ENCODE measurements around the gene EGF. TPM values are rescaled to one million over a fixed set of nuclear protein-coding genes. Genes with fewer than 3 reads are reported as not detected.

Gene EGF

GRCh38 chr4:110059556-110060191, 147.0 kb downstream of the EGF start:
- H4K91ac ChIP-seq (ENCODE audit: low read depth, low read length, poor library complexity) = no peak overlapping the region
- no peak overlapping the region for H4K8ac ChIP-seq (ENCODE audit: low read depth, low read length)
- H2BK5ac ChIP-seq (ENCODE audit: low read length) = no peak overlapping the region
- no peak overlapping the region for H2AFZ ChIP-seq (ENCODE audit: low read length)
- H3K9ac ChIP-seq (ENCODE audit: low read depth, low read length, poor library complexity) = no peak overlapping the region
- H2BK15ac ChIP-seq (ENCODE audit: low read length) = no peak overlapping the region
- H3K9me3 ChIP-seq (replicated peaks in 1 of 2; ENCODE audit: control insufficient read depth in 2 of 2, insufficient read depth in 1 of 2, low read depth in 1 of 2, low read length in 2 of 2) = no peaks in the 10 kb centered on the region
- H3K27ac ChIP-seq (replicated peaks; ENCODE audit: low read length) = no peak overlapping the region
- H3K18ac ChIP-seq (ENCODE audit: low read length) = no peak overlapping the region
- DNase-seq (ENCODE audit: low spot score) = no peak
- peaks cover 2% of the 10 kb centered on the region for H3K79me1 ChIP-seq (ENCODE audit: low read depth, low read length)
- H3K4me1 ChIP-seq (ENCODE audit: control insufficient read depth in 2 of 2, insufficient read depth in 1 of 2, low read depth in 1 of 2, low read length in 2 of 2) = peaks cover 0 to 3% of the 10 kb centered on the region in 2 donors
- WGBS, 2 donors (ENCODE audit: extremely low coverage in 2 of 2, insufficient read length in 2 of 2, insufficient replicate concordance in 1 of 2) = no CpG with 5 or more reads among the region's 3 CpGs
- H2BK12ac ChIP-seq (ENCODE audit: low read length) = no peak overlapping the region
- H3K27me3 ChIP-seq (ENCODE audit: control insufficient read depth in 3 of 3, insufficient read depth in 3 of 3, low read depth in 1 of 3, low read length in 3 of 3) = no peaks in the 10 kb centered on the region
- no peak overlapping the region for H3K4me3 ChIP-seq (ENCODE audit: low read length in 2 of 2)
- H3K4ac ChIP-seq (ENCODE audit: low read length) = no peak overlapping the region
- H2AK5ac ChIP-seq (ENCODE audit: low read depth, low read length) = no peak overlapping the region
- no peak overlapping the region for H3K14ac ChIP-seq (ENCODE audit: low read length)
- H2BK120ac ChIP-seq (ENCODE audit: low read depth, low read length) = no peak overlapping the region
- H3K36me3 ChIP-seq (replicated peaks in 1 of 2; ENCODE audit: control insufficient read depth in 2 of 2, insufficient read depth in 2 of 2, low read length in 2 of 2) = peaks cover 4 to 61% of the 10 kb centered on the region in 2 donors
- H3K23ac ChIP-seq (ENCODE audit: low read depth, low read length, poor library complexity) = no peak overlapping the region
- H3K4me2 ChIP-seq (ENCODE audit: insufficient read depth, low read length, poor library complexity, severe bottlenecking) = no peak overlapping the region

- H3K14ac ChIP-seq (ENCODE audit: low read length) = no peak overlapping the region
- H3K36me3 ChIP-seq (replicated peaks in 1 of 2; ENCODE audit: control insufficient read depth in 2 of 2, insufficient read depth in 2 of 2, low read length in 2 of 2) = peaks cover 4 to 60% of the 10 kb centered on the region in 2 donors
- no peak overlapping the region for H2BK5ac ChIP-seq (ENCODE audit: low read length)
- peaks cover 2% of the 10 kb centered on the region for H3K79me1 ChIP-seq (ENCODE audit: low read depth, low read length)
- no CpG with 5 or more reads among the region's 2 CpGs for WGBS, 2 donors (ENCODE audit: extremely low coverage in 2 of 2, insufficient read length in 2 of 2, insufficient replicate concordance in 1 of 2)
- no peak overlapping the region for H3K4me3 ChIP-seq (ENCODE audit: low read length in 2 of 2)
- no peak overlapping the region for H4K91ac ChIP-seq (ENCODE audit: low read depth, low read length, poor library complexity)
- H3K9ac ChIP-seq (ENCODE audit: low read depth, low read length, poor library complexity) = no peak overlapping the region
- no peak overlapping the region for H4K8ac ChIP-seq (ENCODE audit: low read depth, low read length)
- no peak overlapping the region for H2BK12ac ChIP-seq (ENCODE audit: low read length)
- no peaks in the 10 kb centered on the region for H3K27me3 ChIP-seq (ENCODE audit: control insufficient read depth in 3 of 3, insufficient read depth in 3 of 3, low read depth in 1 of 3, low read length in 3 of 3)
- no peak overlapping the region for H2AK5ac ChIP-seq (ENCODE audit: low read depth, low read length)
- peaks cover 0 to 1% of the 10 kb centered on the region in 2 donors for H3K4me1 ChIP-seq (ENCODE audit: control insufficient read depth in 2 of 2, insufficient read depth in 1 of 2, low read depth in 1 of 2, low read length in 2 of 2)
- no peak overlapping the region for H3K27ac ChIP-seq (replicated peaks; ENCODE audit: low read length)
- no peak overlapping the region for H2BK15ac ChIP-seq (ENCODE audit: low read length)
- H3K18ac ChIP-seq (ENCODE audit: low read length) = no peak overlapping the region
- H3K9me3 ChIP-seq (replicated peaks in 1 of 2; ENCODE audit: control insufficient read depth in 2 of 2, insufficient read depth in 1 of 2, low read depth in 1 of 2, low read length in 2 of 2) = no peaks in the 10 kb centered on the region
- DNase-seq (ENCODE audit: low spot score) = no peak
- H3K23ac ChIP-seq (ENCODE audit: low read depth, low read length, poor library complexity) = no peak overlapping the region
- no peak overlapping the region for H3K4me2 ChIP-seq (ENCODE audit: insufficient read depth, low read length, poor library complexity, severe bottlenecking)
- H2BK120ac ChIP-seq (ENCODE audit: low read depth, low read length) = no peak overlapping the region
- no peak overlapping the region for H3K4ac ChIP-seq (ENCODE audit: low read length)
- no peak overlapping the region for H2AFZ ChIP-seq (ENCODE audit: low read length)
Observed at GRCh38 chr4:110061076-110061475, 148.4 kb downstream of the EGF start.

Small RNAs within 50 kb of the gene (small RNA-seq; reads per million reads assigned to genes)
- not detected for gene RNU6-35P (ENCODE audit: insufficient read depth)
